Memory B cell (primary cell): ENCODE results near the gene QRFPR.

Experiments used
- ATAC-seq: fragments of 150-1000 bp; cut with Tn5 transposase; 2 replicates; pipeline ENCODE4 v1.10.0; 2021; ENCODE audit warnings: low read depth, mild to moderate bottlenecking, moderate library complexity
- DNase-seq, 2 donors: peaks; one replicate each; pipeline ENCODE4 v3.0.0; 2022; ENCODE audit warnings: low spot score in 2 of 2
- H3K27ac Mint-ChIP-seq: one replicate; pipeline ENCODE4 v1.8.0; 2022; ENCODE audit warnings: mild to moderate bottlenecking, moderate library complexity, mixed read lengths
- H3K27me3 Mint-ChIP-seq: one replicate; pipeline ENCODE4 v1.8.0; 2022; ENCODE audit warnings: mixed read lengths
- H3K36me3 Mint-ChIP-seq: one replicate; pipeline ENCODE4 v1.8.0; 2022; ENCODE audit warnings: mild to moderate bottlenecking, mixed read lengths
- H3K4me1 Mint-ChIP-seq: one replicate; pipeline ENCODE4 v1.8.0; 2022; ENCODE audit warnings: mixed read lengths
- H3K4me3 Mint-ChIP-seq: one replicate; pipeline ENCODE4 v1.8.0; 2022; ENCODE audit warnings: mild to moderate bottlenecking, moderate library complexity, mixed read lengths
- H3K9me3 Mint-ChIP-seq: one replicate; pipeline ENCODE4 v1.8.0; 2022; ENCODE audit warnings: mixed read lengths

QRFPR gene

GRCh38 chr4:121375262-121375661, 5.6 kb downstream of the QRFPR start:
- no peaks in the 10 kb centered on the region for H3K36me3 Mint-ChIP-seq
- no peak for DNase-seq
- peaks cover 10% of the 10 kb centered on the region for H3K27me3 Mint-ChIP-seq
- H3K9me3 Mint-ChIP-seq: peaks cover 3% of the 10 kb centered on the region
- ATAC-seq: no peak
- no peak overlapping the region for H3K4me3 Mint-ChIP-seq
- H3K4me1 Mint-ChIP-seq: peaks cover 4% of the 10 kb centered on the region
- H3K27ac Mint-ChIP-seq: no peak overlapping the region

DNA sequence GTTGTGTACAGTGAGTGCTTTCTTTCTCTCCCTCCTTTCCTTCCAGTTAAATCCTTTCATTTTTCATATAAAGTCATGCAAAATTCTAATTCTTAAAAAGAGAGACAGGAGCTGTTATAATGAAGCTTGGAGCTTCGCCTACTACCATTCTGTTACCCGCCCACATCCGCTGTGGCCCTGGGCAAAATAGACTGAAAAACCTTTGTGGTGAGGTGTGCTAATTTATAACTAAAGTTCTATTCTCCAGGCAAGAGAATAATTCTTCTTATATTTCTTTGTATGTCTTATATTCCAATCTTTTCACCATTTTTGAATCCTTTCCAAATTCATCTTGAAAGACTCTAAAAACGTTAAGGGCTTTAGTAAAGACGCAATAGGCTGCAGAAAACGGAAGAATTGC, 7.0 kb downstream of the QRFPR start:
- no peak overlapping the region for H3K27ac Mint-ChIP-seq
- DNase-seq (no peak), ATAC-seq (no peak)
- H3K27me3 Mint-ChIP-seq: peaks cover 6% of the 10 kb centered on the region
- H3K9me3 Mint-ChIP-seq: no peaks in the 10 kb centered on the region
- no peaks in the 10 kb centered on the region for H3K4me1 Mint-ChIP-seq
- H3K36me3 Mint-ChIP-seq: no peaks in the 10 kb centered on the region
- no peak overlapping the region for H3K4me3 Mint-ChIP-seq

DNA sequence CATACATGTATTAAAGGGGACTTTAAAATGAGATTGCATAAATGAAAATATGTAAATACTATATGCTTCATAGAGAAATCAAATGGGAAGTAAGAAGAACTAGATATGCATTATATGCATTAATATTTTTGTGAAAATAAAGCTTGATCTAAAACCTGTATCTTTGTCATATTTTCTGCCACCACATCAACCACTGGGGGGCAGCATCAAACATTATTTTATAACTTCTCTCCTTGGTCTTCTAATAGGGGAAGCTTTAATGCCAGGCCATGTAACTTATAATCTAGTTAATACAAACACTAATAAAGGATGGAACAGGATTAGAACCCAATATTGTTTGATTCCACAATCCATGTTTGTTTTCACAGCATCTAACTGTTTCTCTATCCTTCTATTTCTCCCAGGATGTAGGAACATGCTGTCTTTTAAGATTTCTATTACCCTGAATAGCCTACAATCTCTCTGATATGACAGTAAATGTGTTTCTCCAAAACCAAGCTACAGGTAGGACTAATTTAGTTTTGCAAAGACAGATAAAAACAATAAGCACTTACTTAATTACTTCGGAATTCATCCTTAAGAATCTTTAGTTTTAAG, 10.0 kb downstream of the QRFPR start:
- no peaks in the 10 kb centered on the region for H3K9me3 Mint-ChIP-seq
- DNase-seq (peak in 1 of 2 donors; percentile 21), ATAC-seq (no peak)
- no peak overlapping the region for H3K27ac Mint-ChIP-seq
- H3K36me3 Mint-ChIP-seq: no peaks in the 10 kb centered on the region
- H3K4me1 Mint-ChIP-seq: no peaks in the 10 kb centered on the region
- H3K27me3 Mint-ChIP-seq: peaks cover 3% of the 10 kb centered on the region
- no peak overlapping the region for H3K4me3 Mint-ChIP-seq

DNA sequence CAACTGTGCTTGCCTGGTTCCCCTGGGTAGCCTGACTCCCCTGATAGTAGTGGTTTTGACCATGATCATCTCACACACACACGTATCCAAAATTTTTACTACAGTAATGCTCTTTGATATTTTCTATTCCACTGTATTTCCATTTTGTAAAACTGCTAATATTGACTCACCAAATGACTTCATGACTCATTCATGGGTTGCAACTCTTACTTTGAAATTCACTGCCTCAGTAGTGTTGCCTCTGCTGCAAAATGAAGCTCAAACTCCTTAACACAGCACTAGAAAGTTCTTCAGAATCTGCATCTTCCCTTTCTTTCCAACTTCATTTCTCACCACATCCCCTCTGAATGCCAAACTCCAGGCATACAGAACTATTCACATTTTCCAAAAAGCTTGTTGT, 20.3 kb downstream of the QRFPR start:
- H3K36me3 Mint-ChIP-seq: no peaks in the 10 kb centered on the region
- H3K4me3 Mint-ChIP-seq: no peak overlapping the region
- no peaks in the 10 kb centered on the region for H3K9me3 Mint-ChIP-seq
- DNase-seq (no peak), ATAC-seq (no peak)
- H3K27me3 Mint-ChIP-seq: peaks cover 2% of the 10 kb centered on the region
- H3K27ac Mint-ChIP-seq: no peak overlapping the region
- H3K4me1 Mint-ChIP-seq: no peaks in the 10 kb centered on the region

DNA sequence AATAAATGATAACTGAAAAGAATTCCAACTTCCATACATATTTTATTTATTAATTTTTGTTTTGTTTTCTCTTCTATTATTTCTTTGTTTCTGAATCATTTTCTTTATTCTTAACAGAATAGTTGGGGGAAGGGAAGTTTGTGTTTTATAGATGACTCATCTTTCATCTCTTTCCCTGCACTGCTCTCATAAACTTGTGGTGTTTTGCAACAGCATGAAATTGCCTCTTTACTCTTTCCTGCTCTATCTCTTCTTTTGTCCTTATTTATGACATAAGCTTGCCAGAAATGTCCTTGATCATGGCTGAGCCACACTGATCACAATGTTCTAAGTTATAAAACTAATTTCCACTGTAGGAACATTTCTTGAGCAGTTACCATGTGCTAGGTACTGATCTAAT, 22.3 kb downstream of the QRFPR start:
- ATAC-seq: no peak
- no peak for DNase-seq
- H3K9me3 Mint-ChIP-seq: peaks cover 11% of the 10 kb centered on the region
- no peak overlapping the region for H3K27ac Mint-ChIP-seq
- H3K27me3 Mint-ChIP-seq: peaks cover 2% of the 10 kb centered on the region
- no peak overlapping the region for H3K4me3 Mint-ChIP-seq
- no peaks in the 10 kb centered on the region for H3K4me1 Mint-ChIP-seq
- no peaks in the 10 kb centered on the region for H3K36me3 Mint-ChIP-seq

GRCh38 chr4:121353213-121353612, 27.6 kb downstream of the QRFPR start:
- Mint-ChIP-seq H3K27ac (no peak overlapping the region), H3K4me1 (no peaks in the 10 kb centered on the region), H3K27me3 (no peaks in the 10 kb centered on the region), H3K36me3 (no peaks in the 10 kb centered on the region), H3K9me3 (peaks cover 15% of the 10 kb centered on the region), H3K4me3 (no peak overlapping the region)
- no peak for ATAC-seq
- DNase-seq: no peak

- Mint-ChIP-seq H3K4me1 (no peaks in the 10 kb centered on the region), H3K36me3 (no peaks in the 10 kb centered on the region), H3K9me3 (no peaks in the 10 kb centered on the region), H3K27ac (no peak overlapping the region), H3K4me3 (no peak overlapping the region), H3K27me3 (peaks cover 2% of the 10 kb centered on the region)
- DNase-seq (no peak), ATAC-seq (no peak)
These were observed 36.7 kb downstream of the QRFPR start for GRCh38 chr4:121344098-121344497.

DNA sequence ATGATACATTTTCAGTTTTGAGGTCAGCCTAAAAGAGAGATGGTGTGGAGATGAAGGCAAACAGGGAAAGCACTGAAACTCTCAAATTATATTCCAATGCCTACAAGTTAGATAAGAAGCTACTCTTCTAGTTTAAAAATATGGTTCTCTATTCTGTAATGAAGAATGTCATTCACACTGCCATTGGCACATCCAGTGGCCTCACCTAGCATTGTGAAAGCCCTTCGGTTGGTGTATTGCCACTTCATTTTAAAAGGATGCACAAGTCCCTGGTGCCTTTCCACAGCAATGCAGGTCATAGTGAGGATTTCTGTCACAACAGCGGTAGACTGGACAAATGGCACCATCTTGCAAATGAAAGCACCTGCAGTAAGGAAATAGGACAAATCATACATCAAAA, 40.6 kb downstream of the QRFPR start:
- ATAC-seq (no peak), DNase-seq (no peak)
- no peak overlapping the region for H3K4me3 Mint-ChIP-seq
- no peaks in the 10 kb centered on the region for H3K4me1 Mint-ChIP-seq
- H3K27ac Mint-ChIP-seq: no peak overlapping the region
- no peaks in the 10 kb centered on the region for H3K9me3 Mint-ChIP-seq
- peaks cover 2% of the 10 kb centered on the region for H3K27me3 Mint-ChIP-seq
- H3K36me3 Mint-ChIP-seq: no peaks in the 10 kb centered on the region

DNA sequence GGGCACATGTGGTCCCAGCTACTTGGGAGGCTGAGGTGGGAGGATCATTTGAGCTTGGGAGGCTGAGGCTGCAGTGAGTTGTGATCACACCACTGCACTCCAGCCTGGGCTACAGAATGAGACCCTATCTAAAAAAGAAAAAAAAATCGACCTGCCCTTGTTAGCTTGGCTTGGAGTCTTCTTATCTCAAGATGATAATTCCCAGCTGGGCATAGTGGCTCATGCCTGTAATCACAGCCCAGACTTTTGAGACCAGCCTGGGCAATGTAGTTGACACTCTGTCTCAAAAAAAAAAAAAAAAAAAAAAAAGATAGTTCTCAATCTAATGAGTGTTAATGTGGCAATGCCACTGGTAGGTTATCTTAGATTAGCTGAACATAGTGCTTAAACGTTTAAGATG, 41.0 kb downstream of the QRFPR start:
- no peak for DNase-seq
- no peak for ATAC-seq
- no peaks in the 10 kb centered on the region for H3K36me3 Mint-ChIP-seq
- no peak overlapping the region for H3K4me3 Mint-ChIP-seq
- H3K9me3 Mint-ChIP-seq: no peaks in the 10 kb centered on the region
- H3K4me1 Mint-ChIP-seq: no peaks in the 10 kb centered on the region
- no peak overlapping the region for H3K27ac Mint-ChIP-seq
- peaks cover 2% of the 10 kb centered on the region for H3K27me3 Mint-ChIP-seq

DNA sequence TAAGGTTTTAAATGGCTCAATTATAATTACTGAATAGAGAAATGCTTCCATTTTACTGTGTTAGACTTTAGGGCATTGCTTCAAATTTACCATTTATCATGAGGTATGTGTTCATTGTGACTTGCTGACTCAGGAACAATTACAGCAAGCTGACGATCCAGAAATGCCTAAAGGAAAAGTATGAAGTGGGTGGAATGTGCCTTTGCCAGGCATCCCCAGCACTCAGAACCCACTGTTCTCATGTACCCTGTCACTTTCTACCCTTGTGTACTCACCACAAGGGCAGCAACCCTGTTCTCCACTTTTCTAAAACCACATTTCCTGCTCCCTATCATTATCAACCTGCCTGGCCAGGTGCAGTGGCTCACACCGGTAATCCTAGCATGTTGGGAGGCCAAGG, 41.5 kb downstream of the QRFPR start:
- no peak for DNase-seq
- Mint-ChIP-seq H3K9me3 (no peaks in the 10 kb centered on the region), H3K4me3 (no peak overlapping the region), H3K36me3 (no peaks in the 10 kb centered on the region), H3K4me1 (no peaks in the 10 kb centered on the region), H3K27me3 (peaks cover 5% of the 10 kb centered on the region), H3K27ac (no peak overlapping the region)
- no peak for ATAC-seq

DNA sequence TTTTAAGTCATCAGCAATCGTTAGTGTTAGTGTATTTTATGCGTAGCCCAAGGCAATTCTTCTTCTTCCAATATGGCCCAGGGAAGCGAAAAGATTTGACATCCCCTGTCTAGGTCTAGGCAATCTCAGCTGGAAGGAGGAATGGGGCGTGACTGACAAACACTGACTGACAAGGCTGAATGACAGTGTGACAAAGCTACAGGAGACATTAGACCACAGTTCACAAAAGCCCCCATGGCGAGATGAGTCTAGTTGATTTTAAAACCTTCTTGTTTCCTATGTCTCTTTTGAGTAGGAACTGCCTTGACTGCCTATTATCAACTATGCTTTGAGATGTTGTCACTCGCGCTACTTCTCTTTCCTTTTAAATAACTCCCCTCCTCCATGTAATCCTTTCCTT, 42.3 kb downstream of the QRFPR start:
- Mint-ChIP-seq H3K36me3 (no peaks in the 10 kb centered on the region), H3K27ac (no peak overlapping the region), H3K4me3 (no peak overlapping the region), H3K9me3 (no peaks in the 10 kb centered on the region), H3K27me3 (peaks cover 6% of the 10 kb centered on the region), H3K4me1 (no peaks in the 10 kb centered on the region)
- ATAC-seq (no peak), DNase-seq (no peak)

DNA sequence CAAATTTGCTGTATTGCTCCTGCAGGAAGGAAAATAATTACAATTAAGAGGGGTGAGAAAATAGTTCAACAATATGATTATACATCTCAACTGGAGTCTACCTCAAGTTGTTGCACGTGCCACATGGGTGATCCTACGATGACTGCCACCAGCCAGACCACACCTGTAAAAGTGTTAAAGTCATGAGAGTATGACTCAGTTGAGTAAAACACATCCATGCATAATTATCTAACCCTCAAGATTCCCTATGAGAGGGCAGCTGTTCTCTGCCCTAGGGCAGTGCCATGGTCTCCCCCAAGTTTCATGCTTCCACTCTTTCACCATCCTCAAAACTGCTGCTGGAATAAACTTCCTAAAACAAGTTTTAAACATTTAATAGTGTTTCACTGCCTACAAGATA, 44.1 kb downstream of the QRFPR start:
- ATAC-seq: no peak
- H3K9me3 Mint-ChIP-seq: no peaks in the 10 kb centered on the region
- H3K36me3 Mint-ChIP-seq: no peaks in the 10 kb centered on the region
- no peak overlapping the region for H3K4me3 Mint-ChIP-seq
- no peaks in the 10 kb centered on the region for H3K4me1 Mint-ChIP-seq
- H3K27me3 Mint-ChIP-seq: peaks cover 8% of the 10 kb centered on the region
- no peak overlapping the region for H3K27ac Mint-ChIP-seq
- DNase-seq: no peak

GRCh38 chr4:121330180-121330665, 50.6 kb downstream of the QRFPR start:
- Mint-ChIP-seq H3K27ac (no peak overlapping the region), H3K27me3 (peaks cover 8% of the 10 kb centered on the region), H3K9me3 (no peaks in the 10 kb centered on the region), H3K4me1 (no peaks in the 10 kb centered on the region), H3K4me3 (no peak overlapping the region), H3K36me3 (no peaks in the 10 kb centered on the region)
- ATAC-seq (no peak), DNase-seq (no peak)

- ATAC-seq: no peak
- H3K27me3 Mint-ChIP-seq: no peaks in the 10 kb centered on the region
These were observed 54.2 kb downstream of the QRFPR start for GRCh38 chr4:121326597-121326996.

GRCh38 chr4:121324331-121324730, 56.5 kb downstream of the QRFPR start:
- H3K4me3 Mint-ChIP-seq: no peak overlapping the region
- no peak overlapping the region for H3K27ac Mint-ChIP-seq
- no peaks in the 10 kb centered on the region for H3K27me3 Mint-ChIP-seq
- ATAC-seq (no peak), DNase-seq (no peak)
- no peaks in the 10 kb centered on the region for H3K9me3 Mint-ChIP-seq
- no peaks in the 10 kb centered on the region for H3K4me1 Mint-ChIP-seq
- H3K36me3 Mint-ChIP-seq: no peaks in the 10 kb centered on the region

More at GRCh38 chr4:121326597-121326996, 54.2 kb downstream of the QRFPR start:
- H3K36me3 Mint-ChIP-seq: no peaks in the 10 kb centered on the region
- no peak overlapping the region for H3K27ac Mint-ChIP-seq
- H3K9me3 Mint-ChIP-seq: no peaks in the 10 kb centered on the region
- DNase-seq: no peak
- H3K4me1 Mint-ChIP-seq: no peaks in the 10 kb centered on the region
- H3K4me3 Mint-ChIP-seq: no peak overlapping the region
